HG03442 (cell line): ENCODE results near the gene LRRC25.

Experiments used
- ATAC-seq: cut with Tn5 transposase; IDR thresholded peaks from one replicate; pipeline ENCODE4 v1.9.1; 2021; ENCODE audit warnings: mild to moderate bottlenecking, moderate library complexity; ENCODE audit not compliant: unreplicated experiment

LRRC25 gene

DNA sequence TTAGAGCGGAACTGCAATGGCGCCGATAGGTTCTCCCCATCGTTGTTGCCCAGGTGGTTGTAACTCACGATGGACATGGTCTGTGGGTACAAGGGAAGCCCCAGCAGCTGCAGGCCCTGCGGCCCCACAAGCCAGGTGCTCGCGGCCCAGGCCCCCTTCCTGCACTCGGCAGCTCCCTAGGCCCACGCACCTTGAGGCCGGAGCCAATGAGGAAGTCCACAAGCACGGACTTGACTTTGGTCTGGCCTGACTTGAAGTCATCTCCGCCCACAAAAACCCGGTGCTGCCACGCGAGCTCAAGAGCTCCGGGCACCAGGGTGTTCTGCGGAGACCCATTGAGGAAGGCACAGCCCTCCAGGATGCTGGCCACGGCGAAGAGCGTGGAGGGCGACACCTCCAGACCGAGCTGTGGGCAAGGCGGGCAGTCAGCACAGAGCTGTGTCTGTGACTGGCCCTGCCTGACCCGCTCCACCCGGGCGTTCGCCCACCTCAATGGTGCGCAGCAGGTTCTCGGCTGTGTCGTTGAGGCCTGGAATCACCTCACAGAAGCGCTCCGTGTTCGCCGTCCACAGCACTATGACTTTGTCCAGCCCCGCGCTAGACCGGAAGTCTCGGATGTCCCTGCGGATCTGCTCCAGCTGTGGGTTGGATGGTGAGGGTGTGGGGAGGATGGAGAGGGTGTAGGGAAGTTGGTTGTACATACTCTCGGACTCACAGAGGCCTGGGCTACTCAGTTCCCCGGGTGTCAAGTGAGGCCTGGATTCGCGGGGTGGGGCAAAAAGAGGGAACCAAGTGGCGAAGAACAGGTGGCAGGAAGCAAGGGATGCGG is 38.6 kb upstream of the LRRC25 start:
- ATAC-seq: no peak

GRCh38 chr19:18435178-18435841 is 37.9 kb upstream of the LRRC25 start:
- ATAC-seq: no peak

DNA sequence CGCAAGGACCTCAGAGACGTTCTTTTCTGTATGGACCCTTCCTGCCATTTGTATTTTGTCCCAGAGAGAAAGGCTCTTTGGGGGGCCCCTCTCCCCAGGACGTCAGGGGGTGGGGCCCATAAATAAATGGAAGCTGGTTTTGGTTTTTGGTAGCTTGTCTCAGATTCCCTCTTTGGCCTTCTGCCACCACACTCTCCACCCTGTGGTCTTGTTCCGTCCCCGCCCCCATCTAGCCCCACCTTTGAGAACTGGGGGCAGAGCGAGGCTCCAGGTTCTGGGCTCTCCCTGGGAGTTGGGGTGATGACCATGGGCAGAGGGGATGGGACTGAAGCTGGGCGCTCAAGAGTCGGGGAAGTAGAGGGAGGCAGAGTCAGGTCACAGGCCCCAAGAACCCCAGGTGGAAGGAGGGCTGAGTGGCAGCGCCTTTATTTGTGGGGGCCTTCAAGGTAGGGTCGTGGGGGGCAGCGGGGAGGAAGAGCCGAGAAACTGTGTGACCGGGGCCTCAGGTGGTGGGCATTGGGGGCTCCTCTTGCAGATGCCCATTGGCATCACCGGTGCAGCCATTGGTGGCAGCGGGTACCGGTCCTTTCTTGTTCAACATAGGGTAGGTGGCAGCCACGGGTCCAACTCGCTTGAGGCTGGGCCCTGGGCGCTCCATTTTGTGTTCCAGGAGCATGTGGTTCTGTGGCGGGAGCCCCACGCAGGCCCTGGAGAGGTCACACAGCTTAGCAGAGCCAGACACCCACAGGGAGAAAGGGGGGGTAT is 37.2 kb upstream of the LRRC25 start:
- no peak for ATAC-seq

DNA sequence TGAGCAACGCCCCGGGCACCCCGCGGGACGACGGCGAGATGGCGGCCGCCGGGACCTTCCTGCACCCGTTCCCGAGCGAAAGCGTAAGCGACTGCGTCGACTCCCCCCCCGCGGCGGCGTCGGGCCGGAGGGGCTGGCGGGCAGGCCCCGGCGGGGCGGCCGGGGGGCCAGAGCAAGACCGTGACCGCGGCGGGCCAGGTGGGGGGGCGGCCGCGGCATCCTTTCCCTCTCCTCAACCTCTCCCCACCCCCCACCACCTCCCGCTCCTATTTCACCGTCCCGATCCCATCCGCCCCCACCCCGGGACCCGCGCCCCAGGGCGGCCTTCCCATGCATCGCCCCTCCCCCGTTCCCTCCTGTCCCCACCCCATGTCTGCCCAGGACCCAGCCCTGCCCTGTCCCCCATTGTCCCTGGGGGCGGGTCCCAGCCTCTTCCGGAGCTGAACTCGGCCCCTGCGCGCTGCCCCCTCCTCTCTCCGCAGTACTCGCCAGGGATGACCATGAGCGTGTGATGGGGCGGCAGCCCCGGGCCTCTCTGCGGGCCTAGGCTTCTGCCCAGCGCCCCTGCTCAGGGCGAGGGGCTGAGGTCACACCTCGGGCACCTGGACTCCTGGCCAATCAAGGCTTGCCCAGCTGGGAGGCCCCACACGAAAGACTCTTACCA is 36.4 kb upstream of the LRRC25 start:
- no peak for ATAC-seq

DNA sequence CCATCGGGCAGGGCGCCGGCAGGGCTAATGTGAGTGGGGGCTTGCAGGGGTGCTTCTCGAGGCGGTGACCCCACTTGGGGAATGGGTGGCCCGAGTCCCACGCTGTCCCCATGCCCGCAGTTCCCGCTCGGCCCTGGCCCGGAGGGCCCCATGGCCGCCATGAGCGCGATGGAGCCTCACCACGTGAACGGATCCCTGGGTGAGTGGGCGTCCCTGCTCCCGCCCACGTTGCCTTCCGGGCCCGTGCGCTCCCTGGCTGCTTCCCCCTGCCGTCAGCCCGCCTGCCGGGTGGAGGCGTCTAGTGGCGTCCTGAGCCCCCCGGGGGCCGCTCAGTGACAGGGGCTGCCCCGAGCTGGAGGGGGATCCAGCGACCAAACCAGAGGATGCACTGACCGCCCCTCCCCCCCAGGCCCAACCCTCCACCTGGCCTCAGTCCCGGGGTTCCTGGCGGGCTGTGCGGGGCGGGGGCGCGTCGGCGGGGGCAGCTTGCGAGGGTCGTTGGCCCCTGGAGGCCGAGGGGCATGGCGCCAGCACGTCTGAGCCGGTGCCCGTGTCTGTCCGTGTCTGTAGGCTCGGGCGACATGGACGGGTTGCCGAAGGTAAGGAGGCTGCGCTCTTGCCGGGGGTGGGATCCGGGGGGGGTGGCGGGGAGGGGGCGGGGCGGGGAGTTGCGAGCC is 35.7 kb upstream of the LRRC25 start:
- ATAC-seq: no peak

- no peak for ATAC-seq
These were observed 35.0 kb upstream of the LRRC25 start for GRCh38 chr19:18432275-18433014.

DNA sequence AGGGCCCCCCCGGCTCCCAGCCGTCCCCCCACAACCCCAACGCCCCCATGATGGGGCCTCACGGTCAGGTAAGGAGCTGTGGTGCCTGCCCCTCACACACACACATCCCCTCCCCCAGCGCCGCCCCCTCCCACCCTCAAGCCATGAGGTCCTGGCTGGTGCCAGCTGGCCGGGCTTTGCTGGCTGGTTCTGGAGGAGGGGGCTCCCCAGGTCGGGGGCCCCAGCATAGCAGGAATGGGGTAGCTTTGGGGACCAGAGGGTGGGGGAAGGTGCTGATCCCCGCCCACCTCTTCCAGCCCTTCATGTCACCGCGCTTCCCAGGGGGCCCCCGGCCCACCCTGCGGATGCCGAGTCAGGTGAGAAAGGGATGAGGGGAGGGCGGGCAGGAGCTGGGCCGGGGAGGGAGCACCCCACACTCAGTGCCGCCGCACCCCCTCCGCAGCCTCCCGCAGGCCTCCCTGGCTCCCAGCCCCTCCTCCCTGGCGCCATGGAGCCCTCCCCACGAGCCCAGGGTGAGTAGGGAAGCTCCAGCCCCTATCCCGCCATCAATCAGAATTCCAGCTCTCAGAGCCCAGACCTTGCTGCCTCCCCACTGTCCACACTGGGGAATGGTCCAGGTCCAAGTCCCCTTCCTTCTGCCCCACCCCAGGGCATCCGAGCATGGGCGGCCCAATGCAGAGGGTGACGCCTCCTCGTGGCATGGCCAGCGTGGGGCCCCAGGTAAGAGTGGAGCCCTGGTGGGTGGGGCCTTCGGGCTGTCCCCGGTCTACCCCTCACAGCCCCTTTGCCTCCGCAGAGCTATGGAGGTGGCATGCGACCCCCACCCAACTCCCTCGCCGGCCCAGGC is 34.2 kb upstream of the LRRC25 start:
- ATAC-seq: no peak

GRCh38 chr19:18430417-18431144 is 33.2 kb upstream of the LRRC25 start:
- no peak for ATAC-seq

DNA sequence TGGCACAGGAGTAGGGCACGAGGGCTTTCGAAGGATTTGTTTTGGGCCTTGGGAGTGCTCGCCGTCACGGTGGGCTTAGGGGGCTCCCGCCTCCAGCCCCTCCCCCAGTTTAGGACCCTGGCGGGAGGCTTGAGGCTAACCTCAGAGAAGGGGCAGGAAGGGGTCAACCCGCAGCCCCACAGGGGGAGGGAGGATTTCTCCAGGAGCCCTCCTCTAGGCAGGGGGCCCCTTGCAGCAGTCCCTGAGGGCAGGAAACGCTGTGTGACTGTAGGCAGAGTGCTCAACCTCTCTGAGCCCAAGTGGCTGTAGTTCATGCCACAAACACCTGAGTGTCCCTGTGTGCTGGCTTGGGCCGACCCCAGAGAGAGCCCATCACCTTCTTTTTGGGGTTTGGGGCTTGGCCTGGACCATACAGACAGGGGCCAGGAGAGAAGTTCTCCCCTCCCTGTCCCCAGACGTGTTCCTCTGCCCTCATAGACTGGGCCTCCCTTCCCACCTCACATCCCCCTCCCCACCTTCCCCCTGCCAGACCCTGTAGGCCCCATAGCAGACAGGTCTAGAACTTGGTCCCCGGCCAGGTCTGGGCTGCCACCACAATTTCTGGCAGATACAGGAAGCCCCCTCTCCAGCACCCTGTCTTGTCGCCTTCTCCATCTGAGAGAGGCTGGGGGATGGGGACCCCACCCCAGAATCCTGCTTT is 32.4 kb upstream of the LRRC25 start:
- no peak for ATAC-seq

GRCh38 chr19:18428787-18429674 is 31.6 kb upstream of the LRRC25 start:
- ATAC-seq: peak; percentile 51

DNA sequence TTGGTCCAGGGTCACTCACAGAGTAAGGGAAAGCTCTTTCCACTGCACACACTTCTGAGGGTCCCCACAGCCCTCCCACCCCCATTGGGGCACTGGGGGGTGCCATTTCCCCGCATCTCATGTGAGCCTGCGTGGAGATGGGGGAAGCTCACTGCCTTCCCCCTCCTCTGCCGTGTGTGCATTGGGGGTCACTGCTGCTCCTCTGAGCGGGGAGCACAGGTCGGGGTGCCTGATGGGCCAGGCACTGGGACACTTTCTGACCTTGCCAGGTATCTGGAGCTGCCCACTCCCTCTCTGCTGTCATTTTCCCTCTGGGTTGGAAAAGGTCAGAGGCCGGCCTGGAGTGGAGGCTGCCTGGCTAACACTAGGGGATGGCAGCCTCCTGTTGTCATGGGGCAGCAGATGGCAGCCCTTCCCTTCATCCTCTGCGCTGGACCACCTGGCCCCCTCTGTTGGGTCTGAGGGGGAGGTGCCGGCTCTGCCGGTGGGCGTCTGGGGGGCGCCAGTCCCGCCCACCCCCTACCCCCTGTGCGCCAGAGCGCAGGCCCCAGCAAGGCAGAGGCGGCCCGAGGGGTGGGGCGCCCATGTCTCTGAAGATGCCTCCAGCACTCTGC is 30.9 kb upstream of the LRRC25 start:
- ATAC-seq: peak; percentile 3

GRCh38 chr19:18427743-18428113 is 30.3 kb upstream of the LRRC25 start:
- no peak for ATAC-seq

DNA sequence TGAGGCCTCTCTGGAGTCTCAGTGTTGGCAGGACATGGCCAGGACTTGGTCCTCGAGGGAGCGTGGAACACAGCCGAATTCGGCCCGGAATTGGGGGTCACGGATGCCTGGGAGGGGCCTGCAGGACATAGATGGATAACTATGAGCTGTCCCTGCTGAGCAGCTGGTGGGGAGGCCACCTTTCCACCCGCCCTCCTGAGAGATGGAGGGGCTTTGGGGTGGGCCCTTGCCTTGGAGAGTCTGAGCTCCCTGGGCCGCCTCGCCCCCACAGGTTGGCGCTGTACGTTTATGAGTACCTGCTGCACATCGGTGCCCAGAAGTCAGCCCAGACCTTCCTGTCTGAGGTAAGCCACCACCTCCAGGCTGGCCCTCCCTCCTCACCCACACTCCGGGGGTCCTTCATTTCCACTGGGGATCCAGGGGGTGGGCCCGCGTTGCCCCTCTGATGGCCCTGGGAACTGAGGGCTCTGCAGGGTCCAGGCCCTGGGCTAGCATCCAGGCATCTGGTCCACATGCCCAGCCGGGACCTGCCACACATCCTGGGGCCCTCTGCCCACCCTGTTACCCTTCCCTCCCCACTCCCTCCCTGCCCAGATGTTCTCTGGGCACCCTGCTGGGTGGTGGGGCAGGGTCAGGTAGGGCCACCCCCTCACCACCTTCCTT is 29.8 kb upstream of the LRRC25 start:
- ATAC-seq: no peak

DNA sequence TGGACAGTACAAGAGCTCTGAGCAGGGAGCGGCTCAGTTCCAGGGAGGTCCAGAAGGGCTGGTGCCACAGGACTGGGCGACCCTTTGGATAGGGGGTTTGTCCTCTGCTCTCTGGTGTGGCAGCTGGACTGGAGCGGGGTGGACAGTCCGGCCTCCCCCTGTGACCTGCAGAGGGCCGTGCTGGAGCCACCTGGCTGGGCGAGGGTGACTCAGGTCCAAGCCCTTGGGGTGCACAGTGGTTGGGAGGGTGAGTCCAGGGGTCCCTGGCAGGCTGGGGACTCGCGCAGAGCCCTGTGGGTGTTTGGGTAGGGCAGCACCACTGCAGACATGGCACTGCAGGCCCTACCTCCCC is 29.0 kb upstream of the LRRC25 start:
- ATAC-seq: no peak

DNA sequence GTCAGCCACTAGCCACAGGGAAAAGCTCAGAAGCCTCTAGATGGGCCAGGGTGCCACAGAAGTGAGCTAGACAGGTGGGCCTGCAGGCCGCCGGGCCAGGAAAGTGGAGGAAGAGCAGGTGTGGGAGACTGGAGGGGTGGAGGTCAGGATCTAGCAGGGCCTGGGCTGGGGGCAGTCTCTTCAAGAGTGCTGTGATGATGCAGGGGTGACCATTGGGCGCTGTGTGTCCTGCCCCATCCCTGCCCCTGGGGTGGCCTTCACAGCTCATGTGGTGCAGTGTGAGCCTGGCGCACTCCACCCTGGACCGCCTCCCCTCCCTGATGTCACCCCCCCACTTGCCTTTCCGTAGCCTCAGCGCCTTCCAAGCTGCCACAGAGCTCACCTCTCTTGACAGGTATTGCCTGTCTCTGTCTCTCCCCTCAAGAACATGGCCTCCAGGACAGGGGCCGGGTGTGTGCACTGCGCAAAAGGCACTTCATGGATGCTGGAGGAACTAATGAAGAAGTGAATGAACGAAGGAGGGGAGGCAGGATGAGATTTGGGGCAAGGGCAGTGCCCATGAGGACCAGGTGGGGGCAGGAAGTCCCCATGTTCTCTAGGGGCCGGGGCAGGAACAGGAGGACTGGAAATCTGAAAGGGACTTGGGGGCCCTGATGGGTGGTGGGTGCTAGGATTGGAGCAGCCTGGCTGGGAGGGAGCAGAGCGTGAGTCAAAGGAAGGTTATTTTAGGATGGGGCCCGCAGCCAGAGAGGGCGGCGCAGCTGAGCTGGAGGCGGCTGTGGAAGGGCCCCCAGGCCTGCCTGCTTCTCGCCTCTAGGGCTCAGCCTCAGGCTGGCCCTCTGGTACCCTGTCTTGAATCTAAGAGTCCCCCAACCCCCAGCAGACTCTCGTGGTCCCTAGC is 28.3 kb upstream of the LRRC25 start:
- ATAC-seq: no peak
